ENCODE measurements around the gene OXT. TPM values are rescaled to one million over a fixed set of nuclear protein-coding genes. Genes with fewer than 3 reads are reported as not detected.
"Not testable (repeated sequence)": the region's sequence is repeated elsewhere in the genome, so short reads cannot be mapped to it uniquely, and the experiment has no call there.

The OXT gene
- total and polyA plus RNA-seq, 4 donors = 0.75 to 41.6 (median 4.3) TPM

GRCh38 chr20:3059489-3059888, 11.9 kb upstream of the OXT start:
- DNase-seq (ENCODE audit: low spot score) = no peak
- no peak for TF ChIP-seq FOXA1 (IDR thresholded peaks at IDR 0.05)
- TF ChIP-seq ATF3 (IDR thresholded peaks at IDR 0.05) = no peak
- no peak for TF ChIP-seq HNF4A (conservative IDR thresholded peaks at IDR 0.05)
- TF ChIP-seq RAD21 (IDR thresholded peaks at IDR 0.05) = no peak
- no peak for TF ChIP-seq ZBTB33 (IDR thresholded peaks at IDR 0.05)
- no peak for TF ChIP-seq EGR1 (IDR thresholded peaks at IDR 0.05; ENCODE audit: low read depth in 2 of 2)
- no peak for TF ChIP-seq FOXA2 (IDR thresholded peaks at IDR 0.05)
- no peak for TF ChIP-seq NR2F2 (IDR thresholded peaks at IDR 0.05)
- no peak for TF ChIP-seq CTCF (IDR thresholded peaks at IDR 0.05; ENCODE audit: low read depth, low read length, missing input control)
- Histone ChIP-seq H3K4me3 (ENCODE audit: low read depth in 1 of 3, low read length in 3 of 3) (no peak overlapping the region), H3K9ac (ENCODE audit: low read depth in 1 of 2, low read length in 2 of 2) (no peak overlapping the region), H3K27ac (ENCODE audit: low read depth in 1 of 2, low read length in 2 of 2) (no peak overlapping the region), H3K9me3 (ENCODE audit: control insufficient read depth in 4 of 4, low read length in 3 of 4) (no peaks in the 10 kb centered on the region), H3K4me1 (ENCODE audit: control insufficient read depth in 4 of 4, insufficient read depth in 4 of 4, low read length in 3 of 4) (no peaks in the 10 kb centered on the region), H3K27me3 (ENCODE audit: control insufficient read depth in 4 of 4, insufficient read depth in 4 of 4, low read length in 3 of 4) (no peaks in the 10 kb centered on the region), H3K36me3 (ENCODE audit: control insufficient read depth in 4 of 4, insufficient read depth in 3 of 4, low read depth in 1 of 4, low read length in 3 of 4) (no peaks in the 10 kb centered on the region)
- WGBS = 95% methylated on average over 3 of the region's 3 CpGs

GRCh38 chr20:3064119-3064518, 7.3 kb upstream of the OXT start:
- H3K27me3 ChIP-seq (ENCODE audit: control insufficient read depth in 4 of 4, insufficient read depth in 4 of 4, low read length in 3 of 4); H3K9me3 ChIP-seq (ENCODE audit: control insufficient read depth in 4 of 4, low read length in 3 of 4); H3K4me3 ChIP-seq (ENCODE audit: low read depth in 1 of 3, low read length in 3 of 3); H3K9ac ChIP-seq (ENCODE audit: low read depth in 1 of 2, low read length in 2 of 2); H3K27ac ChIP-seq (ENCODE audit: low read depth in 1 of 2, low read length in 2 of 2); DNase-seq (ENCODE audit: low spot score); H3K36me3 ChIP-seq (ENCODE audit: control insufficient read depth in 4 of 4, insufficient read depth in 3 of 4, low read depth in 1 of 4, low read length in 3 of 4): not testable (repeated sequence)
- 90% methylated on average over 6 of the region's 6 CpGs for WGBS
- H3K4me1 ChIP-seq (ENCODE audit: control insufficient read depth in 4 of 4, insufficient read depth in 4 of 4, low read length in 3 of 4) = peaks cover 0 to 33% (median 24%) of the 10 kb centered on the region in 4 donors

GRCh38 chr20:3067139-3068014, 4.0 kb upstream of the OXT start:
- DNase-seq (ENCODE audit: low spot score) = no peak
- H3K9ac ChIP-seq (ENCODE audit: low read depth in 1 of 2, low read length in 2 of 2) = no peak overlapping the region
- no peak overlapping the region for H3K4me3 ChIP-seq (ENCODE audit: low read depth in 1 of 3, low read length in 3 of 3)
- peaks cover 0 to 3% (median 0%) of the 10 kb centered on the region in 4 donors for H3K27me3 ChIP-seq (ENCODE audit: control insufficient read depth in 4 of 4, insufficient read depth in 4 of 4, low read length in 3 of 4)
- H3K9me3 ChIP-seq (ENCODE audit: control insufficient read depth in 4 of 4, low read length in 3 of 4) = no peaks in the 10 kb centered on the region
- 61% methylated on average over 23 of the region's 23 CpGs for WGBS
- peaks cover 7 to 49% (median 39%) of the 10 kb centered on the region in 4 donors for H3K4me1 ChIP-seq (ENCODE audit: control insufficient read depth in 4 of 4, insufficient read depth in 4 of 4, low read length in 3 of 4)
- H3K36me3 ChIP-seq (ENCODE audit: control insufficient read depth in 4 of 4, insufficient read depth in 3 of 4, low read depth in 1 of 4, low read length in 3 of 4) = no peaks in the 10 kb centered on the region
- peak overlapping the region; percentile 56 to 95 for H3K27ac ChIP-seq (ENCODE audit: low read depth in 1 of 2, low read length in 2 of 2)
- TF ChIP-seq JUND (IDR thresholded peaks at IDR 0.05) (peak in 1 of 2 donors; percentile 33), EGR1 (IDR thresholded peaks at IDR 0.05; ENCODE audit: low read depth in 2 of 2) (no peak), RXRA (IDR thresholded peaks at IDR 0.05) (peak; percentile 70 to 87), SP1 (IDR thresholded peaks at IDR 0.05) (peak; percentile 84), TAF1 (conservative IDR thresholded peaks at IDR 0.05) (no peak), HNF4A (conservative IDR thresholded peaks at IDR 0.05) (peak; percentile 60 to 85), HNF4G (IDR thresholded peaks at IDR 0.05) (peak; percentile 38), MAX (IDR thresholded peaks at IDR 0.05) (no peak)

All from liver (tissue), 9 donors.